ENCODE results near the gene ADGRA3.

- TF ChIP-seq CTCF (IDR thresholded peaks at IDR 0.05) (no peak), POLR2AphosphoS5 (IDR thresholded peaks at IDR 0.05) (no peak)
Measured at GRCh38 chr4:22444813-22445212, 71.1 kb downstream of the ADGRA3 start.

Data from stomach (tissue), 4 donors.